Limb (tissue), 2 donors: Measurements from ENCODE around the gene TTLL5.

Experiments used
- DNase-seq, 2 donors: peaks; one replicate each; pipeline ENCODE4 v3.0.0-alpha.2; 2016; ENCODE audit errors: extremely low spot score in 2 of 2

TTLL5 gene

DNA sequence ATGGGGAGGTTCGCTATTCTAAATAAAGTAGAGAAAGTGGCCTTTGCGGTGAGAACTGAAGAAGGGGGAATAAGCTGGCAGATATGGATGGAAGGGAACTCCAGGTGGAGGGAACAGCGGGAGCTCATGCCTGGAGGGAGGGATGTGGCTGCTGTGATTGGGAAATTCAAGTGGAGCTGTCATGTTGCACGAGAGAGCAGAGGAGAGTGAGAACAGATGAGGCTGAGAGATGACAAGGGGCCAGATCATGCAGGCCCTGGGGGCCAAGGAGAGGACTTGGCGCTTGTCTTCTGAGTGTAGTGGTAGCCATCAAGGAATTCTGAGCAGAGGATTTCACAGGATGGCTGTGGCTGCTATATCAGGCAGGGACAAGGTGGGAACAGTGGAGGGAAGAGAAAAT lies 285.7 kb downstream of the TTLL5 start:
- DNase-seq = no peak

DNA sequence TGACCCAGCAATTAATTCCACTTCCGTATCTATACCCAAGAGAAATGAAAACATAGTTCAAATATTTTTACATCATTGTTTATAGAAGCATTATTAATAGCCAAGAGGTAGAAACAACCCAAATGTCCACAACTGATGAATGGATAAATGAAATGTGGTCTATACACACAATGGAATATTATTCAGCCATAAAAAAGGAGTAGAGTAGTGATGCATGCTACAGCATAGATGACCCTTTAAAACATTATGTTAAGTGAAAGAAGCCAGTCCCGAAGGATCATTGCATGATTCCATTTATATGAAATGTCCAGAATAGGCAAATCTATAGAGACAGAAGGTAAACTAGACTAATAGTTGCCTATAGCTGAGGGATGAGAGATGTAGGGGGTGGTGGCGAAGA lies 291.4 kb downstream of the TTLL5 start:
- DNase-seq = no peak

DNA sequence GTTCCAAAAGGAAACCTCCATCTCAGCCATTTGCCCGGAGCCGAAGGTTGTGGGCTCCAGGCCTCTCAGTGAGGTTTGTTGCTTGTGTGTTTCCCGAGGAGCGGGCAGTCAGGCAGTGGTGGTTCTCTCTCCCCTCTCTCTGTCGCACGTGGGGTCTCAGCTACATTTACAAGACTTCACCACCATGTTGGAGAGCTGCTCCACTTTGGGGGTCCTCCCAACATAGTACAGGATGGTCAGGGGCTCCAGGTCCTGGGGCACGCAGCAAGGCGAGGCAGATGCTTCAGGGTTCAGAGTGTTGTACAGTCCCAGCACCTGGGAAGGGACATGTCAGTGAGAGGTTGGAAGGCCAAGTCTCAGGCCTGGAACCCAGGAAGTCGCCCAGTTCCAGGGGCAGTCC lies 298.0 kb downstream of the TTLL5 start:
- DNase-seq = no peak

DNA sequence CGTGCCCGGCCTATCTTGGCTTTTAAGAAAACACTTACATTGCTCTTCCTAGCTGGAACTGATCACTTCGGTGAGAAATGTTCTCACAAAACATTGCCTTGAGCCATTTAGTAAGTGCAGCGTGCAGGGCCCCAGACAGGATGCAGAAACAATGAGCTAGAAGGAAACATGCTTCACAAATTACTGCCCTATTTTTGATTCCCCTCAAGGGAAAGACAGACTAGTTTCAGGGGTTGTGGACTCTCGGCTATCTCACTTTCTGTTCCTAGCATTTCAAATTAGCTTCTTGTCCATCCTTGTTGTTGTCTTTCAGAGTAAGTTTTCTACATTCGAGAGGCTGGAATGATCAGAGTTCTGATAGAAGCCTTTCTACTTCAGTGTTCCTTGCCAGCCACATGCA lies 299.2 kb downstream of the TTLL5 start:
- no peak for DNase-seq

DNA sequence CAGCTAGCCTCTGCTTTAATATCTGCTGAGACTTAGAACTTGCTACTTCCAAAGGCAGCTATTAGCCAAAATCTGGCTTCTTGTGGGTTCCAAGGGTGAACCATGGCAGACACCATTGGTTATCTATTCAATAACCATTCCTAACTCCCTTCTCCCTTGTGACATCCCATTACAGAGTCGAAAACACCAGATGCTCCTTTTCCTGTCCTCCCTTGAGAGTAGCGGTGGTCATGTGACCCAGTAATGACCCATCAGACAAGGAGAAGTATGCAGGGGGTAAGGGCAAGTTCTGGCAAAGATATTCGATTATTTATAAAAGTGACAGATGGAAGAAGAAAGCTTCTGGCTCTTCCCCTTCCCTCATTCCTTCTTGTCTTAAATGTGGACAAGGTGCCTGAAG lies 300.6 kb downstream of the TTLL5 start:
- no peak for DNase-seq

DNA sequence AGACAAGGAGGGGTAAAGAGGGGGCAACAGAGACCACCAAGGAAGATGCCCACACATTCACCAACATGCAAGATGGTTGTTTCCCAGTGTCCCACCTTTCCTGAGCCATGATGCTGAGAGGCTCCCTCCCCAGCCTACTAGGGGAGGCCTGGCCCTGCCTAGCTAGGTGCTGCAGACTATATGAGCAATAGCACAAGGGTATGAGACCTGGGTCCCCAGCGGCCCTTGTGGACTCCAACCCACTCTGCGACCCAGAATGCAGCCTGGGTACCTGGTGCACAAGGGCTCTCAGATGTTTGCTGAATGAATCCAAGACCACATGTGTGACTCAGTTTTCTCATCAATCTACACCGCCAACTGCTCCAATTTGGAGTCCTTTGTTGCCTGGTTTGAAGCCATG lies 306.8 kb downstream of the TTLL5 start:
- DNase-seq = no peak

DNA sequence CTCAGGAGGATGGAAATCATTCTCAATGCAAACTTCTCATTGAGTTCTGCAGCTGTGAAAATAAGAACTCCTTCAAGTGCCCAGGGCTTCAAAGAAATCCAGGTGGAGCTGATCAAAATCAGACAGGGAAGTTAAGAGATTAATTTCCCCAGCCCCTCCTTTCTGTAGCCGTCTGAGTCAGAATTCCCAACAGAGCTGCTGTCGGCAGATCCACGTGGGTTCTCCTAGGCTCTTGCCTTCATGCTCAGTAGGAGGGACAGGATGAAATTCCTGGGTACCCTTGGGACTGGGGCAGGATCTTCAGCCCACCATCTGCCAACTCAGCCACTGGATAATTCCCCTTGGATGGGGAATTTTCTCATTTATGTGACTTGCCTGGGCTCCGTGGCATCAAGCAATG lies 307.4 kb downstream of the TTLL5 start:
- no peak for DNase-seq

DNA sequence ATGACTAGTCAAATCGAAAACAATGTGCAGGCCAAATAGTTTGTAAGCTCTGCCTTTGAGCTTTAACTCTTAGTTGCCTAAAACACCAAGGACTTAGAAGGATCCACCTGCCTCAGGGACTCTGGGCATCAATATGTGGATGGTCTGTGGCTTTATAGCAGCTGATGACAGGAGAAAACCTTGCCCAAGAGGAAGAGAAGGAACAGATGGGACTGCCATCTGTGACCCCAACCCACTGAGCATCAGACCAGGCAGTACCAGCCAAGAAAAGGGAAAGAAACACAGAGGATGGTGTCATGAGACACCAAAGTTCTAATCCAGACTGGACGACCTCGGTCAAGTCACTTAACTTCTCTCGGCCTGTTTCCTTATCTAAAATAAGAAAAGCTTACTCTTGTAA lies 308.1 kb downstream of the TTLL5 start:
- DNase-seq = no peak

DNA sequence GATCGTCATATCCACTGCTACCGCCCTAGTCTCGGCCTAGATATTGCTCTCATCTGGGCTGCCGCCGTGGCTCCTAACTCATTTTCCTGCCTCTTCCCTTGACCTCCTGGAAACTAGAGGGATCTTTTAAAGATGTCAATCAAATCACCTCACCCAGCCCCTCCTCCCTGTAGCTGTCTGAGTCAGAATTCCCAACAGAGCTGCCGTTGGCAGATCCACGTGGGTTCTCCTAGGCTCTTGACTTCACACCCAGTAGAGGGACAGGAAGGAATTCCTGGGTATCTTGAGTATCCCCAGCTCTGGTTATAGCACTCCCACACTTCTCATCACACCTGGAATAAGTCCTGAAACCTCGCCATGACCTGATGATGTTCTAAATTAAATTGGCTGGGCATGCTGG lies 308.8 kb downstream of the TTLL5 start:
- DNase-seq = no peak

DNA sequence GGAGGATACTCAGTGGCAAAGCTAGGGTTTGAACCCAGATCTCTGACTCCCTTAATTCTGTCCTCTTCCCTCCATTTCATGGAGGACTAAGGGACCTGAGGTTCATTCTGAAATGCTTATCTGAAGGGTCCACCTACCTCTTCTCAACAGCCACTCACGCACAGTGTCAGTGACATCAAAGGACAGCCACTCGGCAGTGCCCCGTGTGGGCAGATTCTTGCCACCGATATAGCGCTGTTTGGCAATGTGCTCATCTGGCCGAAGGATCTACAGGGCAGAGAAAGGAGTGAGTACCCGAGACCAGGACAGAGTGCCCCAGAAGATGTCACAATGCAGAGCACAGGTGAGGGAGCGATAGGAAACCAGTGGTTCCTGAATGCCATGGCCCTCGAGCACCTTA lies 309.9 kb downstream of the TTLL5 start:
- DNase-seq = no peak

DNA sequence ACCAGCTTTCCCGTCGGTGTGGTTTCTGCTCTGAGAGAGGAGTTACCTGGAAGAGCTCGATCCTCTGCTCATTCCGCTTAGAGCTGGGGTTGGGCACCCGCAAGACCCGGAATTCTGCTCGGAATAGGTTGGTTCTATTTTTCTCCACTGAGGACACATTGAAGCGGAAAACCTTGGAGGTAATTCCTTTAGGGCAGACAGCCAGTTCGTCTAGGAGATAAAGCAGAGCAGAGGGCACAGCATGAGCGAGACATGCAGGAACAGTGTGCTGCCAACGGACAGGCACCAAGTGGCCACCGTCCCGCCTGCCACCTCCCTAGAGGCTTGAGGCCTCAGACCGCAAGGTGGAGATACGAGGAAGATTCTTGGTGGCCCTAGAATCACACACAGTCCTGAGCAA lies 310.5 kb downstream of the TTLL5 start:
- no peak for DNase-seq

DNA sequence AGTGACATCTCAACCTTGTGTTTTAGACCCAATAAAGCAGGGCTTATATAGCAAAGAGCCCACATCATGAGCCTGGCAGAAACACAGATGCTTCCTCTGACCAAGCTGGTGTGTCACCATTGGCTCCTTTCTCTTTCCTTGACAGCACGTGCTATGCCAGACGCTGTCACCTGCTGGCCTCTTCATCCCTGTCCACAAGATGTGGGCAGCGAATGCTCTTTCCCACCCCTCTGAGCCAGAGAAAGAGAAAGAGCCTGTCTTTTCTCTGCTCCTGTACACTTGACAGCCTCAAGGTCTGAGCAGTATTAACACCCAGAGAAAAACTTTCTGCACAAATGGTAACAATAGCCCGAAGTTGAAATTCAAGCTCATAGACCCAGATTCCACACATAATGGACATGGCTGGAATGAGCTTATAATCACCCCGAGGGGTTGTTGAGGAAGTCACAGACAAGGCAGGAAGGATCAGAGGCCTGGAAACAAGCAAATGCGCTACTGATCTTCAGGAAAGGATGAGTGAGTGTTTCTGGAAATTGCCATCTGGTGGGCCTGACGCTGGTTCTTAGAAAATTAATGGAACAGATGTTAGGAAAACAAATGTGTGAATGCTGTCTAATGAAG lies 311.9 kb downstream of the TTLL5 start:
- no peak for DNase-seq

DNA sequence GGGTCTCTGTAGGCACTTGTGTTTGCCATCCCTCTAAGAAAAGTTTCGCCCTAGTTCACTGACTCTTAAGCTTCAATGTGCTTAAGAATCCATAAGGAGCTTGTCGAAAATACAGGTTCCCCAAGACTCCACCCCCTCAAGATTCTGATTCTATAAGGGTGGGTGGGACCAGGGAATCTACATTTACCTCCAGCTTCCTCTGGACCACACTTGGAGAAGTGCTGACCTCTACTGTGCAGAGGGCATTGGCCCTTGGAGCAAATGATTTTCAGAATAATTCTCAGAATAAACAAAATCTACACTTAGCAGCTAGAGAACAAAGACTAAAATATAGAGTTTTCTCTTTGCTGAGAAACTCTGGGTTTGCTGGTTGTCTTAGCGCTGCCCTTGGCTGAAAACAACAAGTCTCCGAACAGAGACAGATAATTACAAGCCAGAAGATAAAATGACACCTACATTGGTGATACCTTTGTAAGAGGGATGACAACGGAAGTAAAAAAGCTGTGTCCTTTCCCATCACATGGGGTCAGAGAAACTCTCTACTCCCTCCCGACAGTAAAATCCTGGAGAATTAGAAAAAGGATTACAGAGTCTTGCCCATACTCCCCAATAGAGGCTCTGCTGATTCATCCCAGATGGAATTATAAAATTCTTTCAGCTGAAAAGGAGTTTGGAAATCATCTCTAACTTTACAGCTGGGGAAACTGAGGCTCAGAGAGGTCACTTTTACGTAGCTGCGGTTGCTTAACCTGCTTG lies 316.0 kb downstream of the TTLL5 start:
- DNase-seq = no peak

DNA sequence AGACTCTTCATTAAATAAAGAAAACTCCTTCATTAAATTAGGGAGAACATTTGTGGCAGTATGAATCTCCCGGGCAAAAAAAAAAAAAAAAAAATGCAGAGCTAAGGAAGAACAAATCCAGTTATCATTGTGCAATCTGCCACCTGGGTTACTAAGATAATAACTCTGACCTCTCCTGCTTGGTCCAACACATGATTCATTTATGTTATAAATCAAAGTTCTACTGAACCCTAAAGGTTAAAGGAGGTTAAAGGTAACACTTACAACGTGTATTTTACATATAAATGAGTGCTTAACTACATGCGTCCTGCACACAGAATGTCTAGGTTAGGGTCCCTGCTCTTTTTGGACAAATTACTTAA lies 316.5 kb downstream of the TTLL5 start:
- no peak for DNase-seq

DNA sequence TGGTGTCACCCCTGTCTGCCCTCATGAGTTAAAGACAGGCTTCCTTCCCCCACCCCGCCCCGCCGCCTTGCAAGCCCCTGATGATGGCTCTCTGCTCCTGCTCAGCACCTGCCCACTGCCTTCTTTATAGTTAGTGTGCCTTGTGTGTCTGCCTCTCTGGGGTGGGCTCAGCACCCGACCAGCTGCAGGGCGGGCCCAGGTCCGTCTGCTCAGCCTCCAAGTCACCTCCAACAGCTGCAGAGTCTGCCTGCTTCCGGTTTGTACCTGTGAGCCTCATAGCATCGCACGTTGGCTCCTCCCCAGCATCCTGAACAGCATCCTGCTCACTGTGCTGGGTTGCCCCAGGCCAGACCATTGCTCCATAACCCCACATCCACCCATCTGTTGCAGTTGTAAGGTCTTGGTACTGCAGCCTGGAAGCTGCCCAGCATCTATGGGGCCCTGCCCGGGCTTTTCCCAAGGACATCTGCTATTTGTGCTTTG lies 317.2 kb downstream of the TTLL5 start:
- no peak for DNase-seq

DNA sequence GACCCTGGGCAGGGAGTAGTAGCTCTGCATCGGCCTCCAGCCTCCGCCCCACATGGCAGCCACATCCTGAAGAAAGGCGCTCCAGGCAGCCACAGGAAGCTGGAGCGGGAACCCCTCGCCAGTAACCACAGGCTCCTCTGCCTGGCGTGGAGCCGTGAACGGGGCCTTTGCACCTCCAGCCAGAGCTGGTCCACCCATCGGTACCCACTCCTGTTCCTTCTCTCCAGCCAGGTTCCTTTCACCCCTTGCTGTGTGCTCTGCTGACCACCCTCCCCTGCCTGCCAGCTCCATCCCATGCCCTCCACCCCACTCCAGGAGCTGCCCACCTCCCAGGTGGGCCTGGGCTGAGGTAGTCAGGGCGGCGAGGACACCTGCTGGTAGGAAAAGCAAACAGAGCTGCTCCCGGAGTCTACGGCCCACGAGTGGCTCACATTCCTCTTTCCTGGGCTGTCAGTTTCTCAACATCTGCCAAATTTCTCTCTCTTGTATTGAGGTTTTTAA lies 318.1 kb downstream of the TTLL5 start:
- peak in 1 of 2 donors; percentile 71 for DNase-seq

DNA sequence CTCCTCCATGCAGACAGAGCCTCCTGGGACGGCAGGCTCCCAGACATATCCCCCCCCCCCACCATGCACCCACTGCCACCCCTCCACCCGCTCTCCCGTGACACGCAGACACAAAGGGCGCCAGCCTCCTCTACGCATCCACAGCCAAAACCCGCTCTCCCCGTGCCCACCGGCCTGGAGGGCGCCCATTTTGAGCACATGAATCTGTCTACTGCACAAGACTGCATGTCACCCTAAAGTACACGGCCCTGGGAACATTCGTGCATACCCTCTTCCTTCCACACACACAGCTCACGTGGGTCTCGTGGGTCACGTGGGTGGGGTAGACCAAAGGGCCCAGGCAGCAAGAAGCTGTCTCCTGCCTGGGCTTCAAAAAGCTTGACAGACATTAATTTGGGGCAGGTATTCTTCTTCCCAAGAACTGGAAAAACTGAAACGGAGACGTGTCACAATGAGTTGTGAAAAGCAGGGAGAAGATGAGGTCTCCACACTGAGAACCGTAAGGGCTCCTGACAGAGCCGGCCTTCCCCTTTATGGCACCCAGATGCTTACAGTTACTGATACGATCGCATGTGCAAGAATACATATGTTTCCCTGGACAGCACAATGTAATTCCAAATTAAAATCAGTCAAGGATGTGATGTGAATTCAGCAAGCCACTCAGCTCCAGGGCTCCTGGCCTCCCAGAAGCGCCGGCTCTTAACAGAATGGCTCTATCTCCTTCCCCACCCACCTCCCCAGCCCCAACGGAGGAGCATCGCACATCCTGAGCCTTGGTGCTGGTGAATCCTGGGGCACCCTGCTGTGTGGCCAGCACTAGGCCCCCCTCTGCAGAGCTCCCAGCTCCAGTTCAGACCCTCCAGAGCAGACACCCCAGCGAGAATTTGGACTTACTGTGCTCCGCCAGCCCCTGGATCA lies 318.9 kb downstream of the TTLL5 start:
- peak in 1 of 2 donors; percentile 45 for DNase-seq

DNA sequence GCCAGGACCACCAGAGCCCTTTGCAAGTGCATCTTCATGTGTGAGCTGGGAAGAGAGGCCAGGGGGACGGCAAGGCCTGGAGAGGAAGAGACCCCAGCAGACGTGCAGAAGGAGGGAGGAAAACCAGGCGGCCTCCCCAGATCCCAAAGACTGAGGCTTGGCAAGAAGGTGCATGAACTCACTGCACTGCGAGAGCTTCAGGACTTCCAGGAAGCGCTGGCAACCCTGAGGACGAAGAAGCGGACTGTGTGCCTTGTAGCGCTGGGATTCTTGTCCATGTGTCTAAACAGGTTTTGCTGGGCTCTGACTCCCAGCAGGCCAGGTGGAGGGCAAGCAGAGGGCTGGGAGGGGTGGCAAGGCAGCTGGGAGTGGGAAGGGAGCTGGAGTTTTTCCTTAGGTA lies 319.8 kb downstream of the TTLL5 start:
- DNase-seq = peak in 1 of 2 donors; percentile 56

DNA sequence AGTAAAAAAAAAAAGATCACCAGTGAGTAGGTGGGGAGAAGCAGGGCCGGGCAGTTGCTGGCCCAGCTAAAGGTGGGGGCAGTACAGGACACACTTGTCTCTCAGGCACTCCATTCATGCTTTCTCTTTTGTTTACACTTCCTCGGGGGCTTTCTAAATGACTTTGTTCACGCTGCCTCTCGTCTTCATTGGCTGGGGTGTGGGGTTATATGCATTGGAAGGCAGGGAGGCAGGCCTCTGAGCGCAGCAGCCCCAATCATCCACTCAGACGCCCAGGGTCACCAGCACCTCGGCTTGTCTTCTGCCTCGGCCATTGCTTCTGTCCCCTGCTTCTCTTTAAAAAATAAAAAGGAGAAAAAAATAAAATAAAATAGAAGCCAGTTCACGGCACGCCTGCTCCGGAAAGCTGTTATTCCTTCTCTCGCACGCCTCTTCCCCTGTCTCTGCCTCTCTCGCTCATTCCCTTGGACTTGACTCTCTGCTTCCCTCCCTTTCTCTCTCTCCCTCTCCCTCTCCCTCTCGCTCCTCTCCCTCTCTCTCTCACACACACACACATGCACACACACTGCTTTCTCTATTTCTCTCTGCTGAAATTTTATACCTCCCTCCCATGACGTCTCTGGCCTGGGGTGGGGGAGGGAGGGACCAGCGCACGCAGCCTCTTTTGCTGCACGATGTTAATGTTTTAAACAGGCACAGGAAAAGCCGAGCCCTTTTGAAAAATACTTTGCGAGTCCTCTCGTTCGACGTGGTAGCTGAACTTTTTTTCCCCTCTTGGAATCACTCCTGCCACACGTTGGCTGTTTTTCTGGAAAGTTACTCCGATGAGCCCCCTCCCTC lies 320.6 kb downstream of the TTLL5 start, which contains the start of gene TGFB3:
TSS of gene TGFB3 (minus strand) at position 570 of the 840 bp plus-strand sequence. CDS start 1,102 bp downstream, outside the sequence.
- DNase-seq = peak; percentile 90 to 94

DNA sequence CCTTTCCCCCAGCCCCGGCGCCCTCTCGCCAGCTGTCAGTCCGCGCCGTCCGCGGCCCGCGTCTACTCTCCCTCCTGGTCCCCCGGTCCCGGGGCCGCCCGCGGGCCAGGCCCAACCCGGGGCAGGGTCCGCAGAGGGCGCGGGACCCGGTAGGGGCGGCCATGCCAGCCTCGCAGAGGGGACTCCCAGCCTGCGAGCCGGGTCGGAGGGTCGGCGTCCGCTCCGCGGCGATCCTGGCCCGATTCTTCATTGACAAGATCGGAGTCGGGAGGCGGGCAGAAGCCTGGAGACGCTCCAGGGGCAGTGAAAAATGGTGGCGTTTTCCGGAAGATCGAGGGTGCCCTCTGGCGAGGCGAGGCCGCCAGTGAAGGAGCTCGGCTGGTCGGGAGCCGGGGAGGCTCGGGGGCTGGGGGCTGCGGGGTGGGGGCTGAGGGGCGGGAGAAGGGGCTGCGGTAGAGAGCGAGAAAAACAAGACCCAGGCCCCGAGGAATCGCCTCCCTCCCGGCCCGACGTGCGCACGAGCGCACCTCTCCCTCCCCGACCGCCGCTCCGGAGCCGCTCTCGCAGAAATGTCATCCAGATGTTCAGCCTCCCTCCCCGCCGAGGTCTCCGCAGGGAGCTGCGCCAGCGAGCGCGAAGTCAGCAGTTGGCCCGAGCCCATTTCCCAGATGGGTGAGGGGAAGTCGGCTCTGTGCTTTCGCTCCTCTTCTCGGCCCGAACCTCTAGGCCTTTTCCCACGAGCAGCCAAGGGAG lies 321.4 kb downstream of the TTLL5 start:
- DNase-seq = peak; percentile 83 to 95
